Tibial nerve (tissue), 4 donors: ENCODE data around the gene NKAIN2.

ENCODE experiments used
- CTCF ChIP-seq, 5 experiments: fragments of 200-600 bp in 3 of 5; fragments of 450-650 bp in 2 of 5; sonication (generic) in 3 of 5; IDR thresholded peaks; one replicate each; pipeline ENCODE4 v1.5.1; 2016 to 2019; ENCODE audit warnings: antibody characterized with exemption in 5 of 5, mild to moderate bottlenecking in 3 of 5, moderate library complexity in 2 of 5
- EP300 ChIP-seq, 2 donors: sonication (generic); formaldehyde crosslinking; IDR thresholded peaks; one replicate each; pipeline ENCODE4 v1.6.1; 2017; ENCODE audit warnings: antibody characterized with exemption in 2 of 2, mild to moderate bottlenecking in 1 of 2

GRCh38 chr6:124036384-124036783 is 232.7 kb downstream of the NKAIN2 start:
- no peak for TF ChIP-seq CTCF (IDR thresholded peaks at IDR 0.05)
- no peak for TF ChIP-seq EP300 (IDR thresholded peaks at IDR 0.05)
